Measurements from ENCODE around the gene EIF2D. TPM values are rescaled to one million over a fixed set of nuclear protein-coding genes. Genes with fewer than 3 reads are reported as not detected.
A peak's percentile ranks its signal among the peaks of the same experiment; 100 is the strongest.

The EIF2D gene
- total and polyA plus RNA-seq, 2 of the 8 experiments (the other 6 are each of a cell fraction or from before 2014, with no cell fraction given) = 36.1 to 37.1 TPM

- TF ChIP-seq RBBP5 (IDR thresholded peaks at IDR 0.05; ENCODE audit: borderline replicate concordance, low read depth, low read length) (peak; percentile 51; the same call in 1 of the 2 replicates), SRF (IDR thresholded peaks at IDR 0.05; ENCODE audit: low read depth, low read length) (peak; percentile 51; the same call in 1 of the 2 replicates), KDM4A (IDR thresholded peaks at IDR 0.05; ENCODE audit: low read depth, low read length, severe bottlenecking) (no peak), MAFK (IDR thresholded peaks at IDR 0.05; ENCODE audit: low read depth, low read length) (no peak), RFX5 (IDR thresholded peaks at IDR 0.05; ENCODE audit: borderline replicate concordance, low read depth, low read length) (no peak), HDAC6 (IDR thresholded peaks at IDR 0.05; ENCODE audit: low read depth, low read length) (no peak), CEBPB (IDR thresholded peaks at IDR 0.05; ENCODE audit: low read depth, low read length) (peak; percentile 20; the same call in 1 of the 2 replicates), CTCF (IDR thresholded peaks at IDR 0.05; ENCODE audit: control extremely low read depth in 1 of 3, insufficient read depth in 1 of 3, low read depth in 1 of 3, low read length in 3 of 3) (peak; percentile 90 to 99 (median 92)), TCF12 (IDR thresholded peaks at IDR 0.05; ENCODE audit: low read depth, low read length) (0 out of 2 replicates have a peak, but pooled peaks have one; percentile 54), CHD2 (IDR thresholded peaks at IDR 0.05; ENCODE audit: low read length) (peak; percentile 68; the same call in 1 of the 2 replicates), ASH2L (IDR thresholded peaks at IDR 0.05; ENCODE audit: low read length) (peak; percentile 87), TBP (IDR thresholded peaks at IDR 0.05; ENCODE audit: low read depth, low read length) (peak; percentile 94), SP2 (IDR thresholded peaks at IDR 0.05; ENCODE audit: low read length) (no peak), JUND (IDR thresholded peaks at IDR 0.05; ENCODE audit: low read length) (peak; percentile 75; the same call in 1 of the 2 replicates)
Measured at GRCh38 chr1:206612129-206612876, at the start of gene EIF2D (continued).

All from H1 (cell line).